Right forelimb (tissue), 1 donor: Measurements from ENCODE around the gene ST7.
"Not testable (repeated sequence)": the region's sequence is repeated elsewhere in the genome, so short reads cannot be mapped to it uniquely, and the experiment has no call there.

Experiments used
- DNase-seq: peaks from one replicate; pipeline ENCODE4 v3.0.0-alpha.2; 2018

ST7 gene

GRCh38 chr7:117101026-117101425 lies 147.7 kb downstream of the ST7 start:
- no peak for DNase-seq

GRCh38 chr7:117110480-117111315 lies 157.4 kb downstream of the ST7 start:
- no peak for DNase-seq

- DNase-seq, result no peak
Observed at GRCh38 chr7:117111535-117111934, 158.2 kb downstream of the ST7 start.

- no peak for DNase-seq
Observed at GRCh38 chr7:117112640-117113039, 159.3 kb downstream of the ST7 start.

- peak; percentile 58 for DNase-seq
Observed at GRCh38 chr7:117113871-117114270, 160.6 kb downstream of the ST7 start.

- no peak for DNase-seq
Observed at GRCh38 chr7:117114272-117114671, 161.0 kb downstream of the ST7 start.

GRCh38 chr7:117116211-117116610 lies 162.9 kb downstream of the ST7 start:
- DNase-seq, result no peak

GRCh38 chr7:117117172-117117571 lies 163.9 kb downstream of the ST7 start:
- no peak for DNase-seq

- no peak for DNase-seq
Observed at GRCh38 chr7:117118579-117119180, 165.4 kb downstream of the ST7 start.

GRCh38 chr7:117119192-117119924 lies 166.1 kb downstream of the ST7 start:
- peak; percentile 88 for DNase-seq

- not testable (repeated sequence) for DNase-seq
Observed at GRCh38 chr7:117120321-117120720, 167.0 kb downstream of the ST7 start.

- DNase-seq, result not testable (repeated sequence)
Observed at GRCh38 chr7:117122036-117122435, 168.7 kb downstream of the ST7 start.

GRCh38 chr7:117122536-117122935 lies 169.2 kb downstream of the ST7 start:
- DNase-seq, result no peak

GRCh38 chr7:117123311-117123926 lies 170.1 kb downstream of the ST7 start:
- no peak for DNase-seq

GRCh38 chr7:117124591-117125220 lies 171.4 kb downstream of the ST7 start:
- peak; percentile 56 for DNase-seq

GRCh38 chr7:117126676-117127075 lies 173.4 kb downstream of the ST7 start:
- DNase-seq, result no peak

GRCh38 chr7:117127585-117128168 lies 174.4 kb downstream of the ST7 start:
- DNase-seq, result no peak

- DNase-seq, result no peak
Observed at GRCh38 chr7:117129521-117129955, 176.2 kb downstream of the ST7 start.

GRCh38 chr7:117130262-117130661 lies 177.0 kb downstream of the ST7 start:
- DNase-seq, result no peak

GRCh38 chr7:117132321-117133120 lies 179.2 kb downstream of the ST7 start:
- no peak for DNase-seq

- DNase-seq, result no peak
Observed at GRCh38 chr7:117133125-117133524, 179.8 kb downstream of the ST7 start.
